K562 (cell line): ENCODE measurements around the gene SRPK2. TPM values are rescaled to one million over a fixed set of nuclear protein-coding genes. Genes with fewer than 3 reads are reported as not detected.
A peak's percentile ranks its signal among the peaks of the same experiment; 100 is the strongest.

Source experiments
- CBFB ChIP-seq: sonication (generic); formaldehyde crosslinking; IDR thresholded peaks from 2 replicates; pipeline ENCODE4 v1.4.0; 2020; ENCODE audit warnings: mild to moderate bottlenecking, missing genetic modification reagents
- CEBPB ChIP-seq: fragments of 450-650 bp; IDR thresholded peaks from 2 replicates; pipeline ENCODE4 v1.6.1; 2016; ENCODE audit warnings: missing genetic modification characterization, missing compliant biosample characterization
- CEBPG ChIP-seq, 3 experiments: fragments of 200-800 bp in 1 of 3; sonication (Bioruptor generic) in 1 of 3; sonication (generic) in 1 of 3; formaldehyde crosslinking in 1 of 3; IDR thresholded peaks in 2 of 3; conservative IDR thresholded peaks in 1 of 3; 2 replicates each; pipeline versions ENCODE4 v1.6.1 to v1.8.0; 2016 to 2022; ENCODE audit warnings: missing compliant biosample characterization in 2 of 3, missing genetic modification characterization in 2 of 3, mild to moderate bottlenecking in 1 of 3, missing genetic modification reagents in 1 of 3
- CREB3 ChIP-seq: fragments of 450-650 bp; conservative IDR thresholded peaks from 2 replicates; pipeline ENCODE4 v1.6.1; 2016; ENCODE audit warnings: missing genetic modification characterization, low read depth, mild to moderate bottlenecking, missing compliant biosample characterization, moderate library complexity
- HCFC1 ChIP-seq: IDR thresholded peaks from 2 replicates; pipeline ENCODE4 v1.6.1; 2012; ENCODE audit warnings: low read depth, low read length, improper control_type of control experiment
- LEF1 ChIP-seq: fragments of 450-650 bp; IDR thresholded peaks from 2 replicates; pipeline ENCODE4 v1.6.1; 2016; ENCODE audit warnings: mild to moderate bottlenecking
- NR1H2 ChIP-seq: sonication (generic); formaldehyde crosslinking; IDR thresholded peaks from 2 replicates; pipeline ENCODE4 v1.4.0; 2020; ENCODE audit warnings: mild to moderate bottlenecking, missing genetic modification reagents
- TBP ChIP-seq: optimal IDR thresholded peaks from 2 replicates; pipeline ENCODE3; 2011; ENCODE audit warnings: low read depth, low read length, improper control_type of control experiment
- ZNF263 ChIP-seq: sonication (generic); formaldehyde crosslinking; IDR thresholded peaks from 2 replicates; pipeline ENCODE4 v1.8.0; 2022; ENCODE audit warnings: mild to moderate bottlenecking, missing genetic modification reagents, borderline replicate concordance
- ZNF395 ChIP-seq: fragments of 200-800 bp; sonication (Bioruptor generic); IDR thresholded peaks from 2 replicates; pipeline ENCODE4 v1.6.1; 2017; ENCODE audit warnings: missing genetic modification characterization, missing compliant biosample characterization
- polyA plus RNA-seq, 8 experiments: library from polyadenylated mRNA; depleted of rRNA in 4 of 8; stranded (reverse) in 5 of 8; unstranded in 3 of 8; fragments of >200 nt; fragmentation: Nextera tagmentation in 2 of 8; fragmentation: Illumina TruSeq in 1 of 8; extraction: Ambion mirVana in 2 of 8; extraction: Trizol in 1 of 8; gene quantifications; 2 replicates each; pipeline versions ENCODE4 v1.2.1 to v1.2.3, GENCODE V29; 2011 to 2014; ENCODE audit warnings: inconsistent platforms in 1 of 8, missing spikeins in 1 of 8
- total RNA-seq, 7 experiments: library from RNA; depleted of rRNA in 6 of 7; stranded (reverse); fragments of >200 nt in 6 of 7; fragmentation: Illumina TruSeq in 2 of 7; extraction: Trizol in 2 of 7; gene quantifications; 2 replicates each; pipeline versions ENCODE4 v1.2.1 to v1.2.3, GENCODE V29; 2011 to 2021; ENCODE audit warnings: low replicate concordance in 1 of 7

SRPK2 gene
- total and polyA plus RNA-seq, 9 of the 15 experiments (the other 6 are each of a cell fraction or from before 2014, with no cell fraction given) = 21.5 to 44.7 (median 33.3) TPM

- peak; percentile 68 for TF ChIP-seq CEBPG (CRISPR knock-in tag; IDR thresholded peaks at IDR 0.05)
- peak; percentile 89 for TF ChIP-seq CEBPG (tag; conservative IDR thresholded peaks at IDR 0.05 in 1 of 2, IDR thresholded peaks at IDR 0.05 in 1 of 2)
- TF ChIP-seq HCFC1 = no peak
- no peak for TF ChIP-seq NR1H2 (CRISPR knock-in tag)
- no peak for TF ChIP-seq ZNF263 (CRISPR knock-in tag)
- no peak for TF ChIP-seq CREB3
- no peak for TF ChIP-seq LEF1
- TF ChIP-seq CBFB = no peak
- no peak for TF ChIP-seq TBP
- peak; percentile 62 for TF ChIP-seq CEBPB (tag)
- TF ChIP-seq ZNF395 (CRISPR knock-in tag) = no peak
These were observed 138.5 kb downstream of the SRPK2 start (continued) for GRCh38 chr7:105250239-105250638.
